Prostate gland (tissue), 2 donors: ENCODE results near the gene GEMIN7. TPM values are rescaled to one million over a fixed set of nuclear protein-coding genes. Genes with fewer than 3 reads are reported as not detected.

ENCODE experiments used
- DNase-seq: peaks from one replicate; pipeline ENCODE4 v3.0.0-alpha.2; 2019; ENCODE audit warnings: low spot score
- H3K27ac ChIP-seq, 2 donors: fragments of 200-600 bp; sonication (generic); 2 replicates each; pipeline ENCODE4 v1.5.1; 2017 to 2019
- H3K27me3 ChIP-seq: fragments of 200-600 bp; sonication (generic); replicated peaks from 2 replicates; pipeline ENCODE4 v1.5.1; 2019; ENCODE audit not compliant: insufficient read depth
- H3K36me3 ChIP-seq, 2 donors: fragments of 200-600 bp; sonication (generic); 1 replicate in 1 of 2; 2 replicates in 1 of 2; pipeline versions ENCODE4 v1.5.1 to v1.8.1; 2017 to 2019
- H3K4me1 ChIP-seq: fragments of 200-600 bp; sonication (generic); replicated peaks from 2 replicates; pipeline ENCODE4 v1.5.1; 2019
- H3K4me3 ChIP-seq, 2 donors: fragments of 200-600 bp; sonication (generic); 2 replicates each; pipeline ENCODE4 v1.5.1; 2017 to 2019
- H3K9me3 ChIP-seq: fragments of 200-600 bp; sonication (generic); 2 replicates; pipeline ENCODE4 v1.5.1; 2017
- POLR2A ChIP-seq: fragments of 450-650 bp; IDR thresholded peaks from one replicate; pipeline ENCODE4 v1.6.1; 2016; ENCODE audit warnings: antibody characterized with exemption, mild to moderate bottlenecking
- POLR2AphosphoS5 ChIP-seq: sonication (generic); formaldehyde crosslinking; IDR thresholded peaks from one replicate; pipeline ENCODE4 v1.6.1; 2017; ENCODE audit warnings: antibody characterized with exemption
- WGBS: methylation state at CpG from one replicate; pipeline ENCODE4 v1.1.5; 2018; 5-methylcytosine and 5-hydroxymethylcytosine counted together
- intact Hi-C: fragments of 100-400 bp; cut with DNase I; formaldehyde crosslinking; loops from one replicate; pipeline ENCODE4 v1.14.2; 2022
- total RNA-seq, 2 donors: library from RNA; depleted of rRNA; stranded (reverse); fragments of >200 nt; gene quantifications; one replicate each; pipeline ENCODE4 v1.1.0, GENCODE V29; 2016
- TF ChIP-seq, protein P1 (sequence below), 4 experiments: fragments of 200-600 bp in 2 of 4; fragments of 450-650 bp in 2 of 4; sonication (generic) in 2 of 4; IDR thresholded peaks; 1 replicate in 3 of 4; 2 replicates in 1 of 4; pipeline ENCODE4 v1.5.1; 2016 to 2019; ENCODE audit warnings: antibody characterized with exemption in 4 of 4, mild to moderate bottlenecking in 2 of 4, moderate library complexity in 2 of 4

GEMIN7 gene
- total RNA-seq, 2 donors from 2014 or later, result 13.9 to 41.0 TPM

DNA sequence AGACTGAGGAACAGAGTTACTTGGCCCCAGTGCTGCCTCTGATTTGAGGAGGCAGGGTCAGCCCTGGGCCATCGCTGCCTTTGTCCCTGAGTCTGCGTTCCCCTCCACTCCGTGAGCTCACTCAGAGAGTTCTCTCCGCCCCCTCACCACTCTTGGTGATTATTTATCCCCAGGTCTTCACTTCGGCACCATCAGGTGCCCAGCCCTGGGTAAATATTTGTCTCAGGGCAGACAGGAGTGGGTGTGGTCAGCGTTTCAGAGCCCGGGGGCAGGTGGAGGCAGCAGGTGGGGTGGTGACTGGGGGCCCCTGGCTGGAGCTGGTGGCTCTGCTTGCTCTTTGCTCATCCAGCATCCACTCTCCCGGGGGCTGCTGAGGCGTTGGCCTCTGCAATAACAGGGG is 34.6 kb downstream of the GEMIN7 start:
- Histone ChIP-seq H3K27ac (peak overlapping the region; percentile 20 to 45), H3K9me3 (no peaks in the 10 kb centered on the region), H3K27me3 (no peaks in the 10 kb centered on the region), H3K4me3 (no peak overlapping the region), H3K4me1 (no peaks in the 10 kb centered on the region), H3K36me3 (no peaks in the 10 kb centered on the region)
- peak; percentile 69 for TF ChIP-seq POLR2AphosphoS5
- TF ChIP-seq, protein P1, sequence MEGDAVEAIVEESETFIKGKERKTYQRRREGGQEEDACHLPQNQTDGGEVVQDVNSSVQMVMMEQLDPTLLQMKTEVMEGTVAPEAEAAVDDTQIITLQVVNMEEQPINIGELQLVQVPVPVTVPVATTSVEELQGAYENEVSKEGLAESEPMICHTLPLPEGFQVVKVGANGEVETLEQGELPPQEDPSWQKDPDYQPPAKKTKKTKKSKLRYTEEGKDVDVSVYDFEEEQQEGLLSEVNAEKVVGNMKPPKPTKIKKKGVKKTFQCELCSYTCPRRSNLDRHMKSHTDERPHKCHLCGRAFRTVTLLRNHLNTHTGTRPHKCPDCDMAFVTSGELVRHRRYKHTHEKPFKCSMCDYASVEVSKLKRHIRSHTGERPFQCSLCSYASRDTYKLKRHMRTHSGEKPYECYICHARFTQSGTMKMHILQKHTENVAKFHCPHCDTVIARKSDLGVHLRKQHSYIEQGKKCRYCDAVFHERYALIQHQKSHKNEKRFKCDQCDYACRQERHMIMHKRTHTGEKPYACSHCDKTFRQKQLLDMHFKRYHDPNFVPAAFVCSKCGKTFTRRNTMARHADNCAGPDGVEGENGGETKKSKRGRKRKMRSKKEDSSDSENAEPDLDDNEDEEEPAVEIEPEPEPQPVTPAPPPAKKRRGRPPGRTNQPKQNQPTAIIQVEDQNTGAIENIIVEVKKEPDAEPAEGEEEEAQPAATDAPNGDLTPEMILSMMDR (IDR thresholded peaks at IDR 0.05), result no peak
- no peak for TF ChIP-seq POLR2A
- peak; percentile 51 for DNase-seq
- WGBS, result 52% methylated on average over 9 of the region's 9 CpGs
- intact Hi-C loops, result no loop called here

DNA sequence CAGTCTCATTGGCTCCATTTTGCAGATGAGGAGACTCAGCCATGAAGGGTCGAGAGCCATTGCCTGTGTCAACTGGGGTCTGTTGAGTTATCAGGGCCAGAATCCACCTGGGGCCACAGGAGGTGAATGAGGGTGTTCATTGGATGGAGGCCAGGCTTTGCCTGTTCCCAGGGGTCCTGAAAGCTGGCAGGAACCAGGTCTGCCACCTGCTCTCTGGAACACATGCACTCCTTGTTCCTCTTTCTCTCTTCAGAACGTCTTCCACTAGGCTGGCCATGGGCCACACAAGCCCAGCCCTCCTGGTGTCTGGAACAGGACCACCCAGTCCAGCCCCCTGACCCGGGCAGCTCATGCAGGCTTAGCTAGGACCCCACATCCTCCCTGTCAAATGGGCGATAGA is 35.1 kb downstream of the GEMIN7 start:
- Histone ChIP-seq H3K27me3 (no peaks in the 10 kb centered on the region), H3K36me3 (no peaks in the 10 kb centered on the region), H3K4me1 (no peaks in the 10 kb centered on the region), H3K9me3 (no peaks in the 10 kb centered on the region), H3K4me3 (no peak overlapping the region), H3K27ac (peak overlapping the region; percentile 20 to 45)
- intact Hi-C loops, result no loop called here
- WGBS, result 75% methylated on average over 4 of the region's 4 CpGs
- no peak for TF ChIP-seq POLR2A
- TF ChIP-seq, protein P1 (IDR thresholded peaks at IDR 0.05), result no peak
- TF ChIP-seq POLR2AphosphoS5, result no peak
- DNase-seq, result no peak

DNA sequence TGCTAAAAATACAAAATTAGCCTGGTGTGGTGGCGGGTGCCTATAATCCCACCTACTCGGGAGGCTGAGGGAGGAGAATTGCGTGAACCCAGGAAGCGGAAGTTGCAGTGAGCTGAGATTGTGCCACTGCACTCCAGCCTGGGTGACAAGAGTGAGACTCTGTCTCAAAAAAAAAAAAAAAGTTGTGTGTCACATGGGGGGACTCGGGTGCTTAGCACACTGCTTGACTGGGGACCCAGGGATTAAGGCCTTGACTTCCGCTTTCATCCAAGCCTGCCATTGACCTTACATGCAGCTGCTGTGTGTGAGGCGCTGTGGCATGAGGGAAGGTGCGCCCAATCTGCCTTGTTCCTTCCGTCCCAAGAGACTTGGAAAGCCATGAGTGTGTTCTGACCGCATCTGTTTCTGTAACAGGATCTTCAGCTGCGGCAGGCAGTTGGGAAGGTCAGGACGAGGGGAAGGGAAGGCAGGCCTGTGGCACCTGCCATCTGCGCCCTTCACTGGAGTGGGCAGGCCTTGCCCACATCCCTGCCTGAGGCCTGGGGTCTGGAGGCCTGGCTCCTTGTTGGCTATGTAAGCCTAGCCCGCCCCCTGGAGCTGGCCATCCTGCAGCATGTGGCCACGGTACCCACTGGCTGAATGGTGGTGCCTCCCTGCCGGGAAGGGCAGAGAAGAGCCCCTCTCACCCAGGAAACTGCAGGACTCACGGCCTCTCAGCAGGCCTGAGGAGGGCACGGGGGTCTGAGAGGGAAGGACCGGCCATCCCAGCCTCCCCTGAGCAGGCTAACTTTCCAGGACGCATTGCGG is 37.0 kb downstream of the GEMIN7 start:
- no peak for DNase-seq
- Histone ChIP-seq H3K4me3 (no peak overlapping the region), H3K36me3 (no peaks in the 10 kb centered on the region), H3K9me3 (no peaks in the 10 kb centered on the region), H3K27me3 (no peaks in the 10 kb centered on the region), H3K27ac (no peak overlapping the region), H3K4me1 (no peaks in the 10 kb centered on the region)
- intact Hi-C loops, result no loop called here
- WGBS, result 94% methylated on average over 21 of the region's 21 CpGs
- TF ChIP-seq POLR2AphosphoS5 (no peak), POLR2A (no peak)
- TF ChIP-seq, protein P1 (IDR thresholded peaks at IDR 0.05), result no peak

DNA sequence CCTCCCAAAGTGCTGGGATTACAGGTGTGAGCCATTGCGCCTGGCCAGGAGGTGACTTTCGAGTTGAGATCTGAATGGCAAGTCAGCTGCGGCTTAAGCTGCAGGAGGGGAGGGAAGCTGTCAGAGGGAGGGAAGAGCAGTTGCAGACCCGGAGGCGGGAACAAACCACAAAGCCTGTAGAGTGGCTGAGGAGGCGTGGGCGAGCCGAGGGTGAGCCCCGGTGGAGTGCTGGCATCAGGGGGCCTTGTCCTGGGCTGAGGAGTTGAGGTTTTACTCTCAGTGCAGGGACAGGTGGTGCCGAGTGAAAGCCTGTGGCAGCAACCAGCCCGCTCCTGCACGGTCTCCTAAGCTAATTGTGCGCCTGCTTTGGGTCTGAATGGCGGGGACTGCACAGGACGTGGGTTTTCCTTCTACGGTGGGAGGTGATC is 38.1 kb downstream of the GEMIN7 start:
- no peak for TF ChIP-seq POLR2A
- TF ChIP-seq, protein P1 (IDR thresholded peaks at IDR 0.05), result no peak
- no peak for TF ChIP-seq POLR2AphosphoS5
- Histone ChIP-seq H3K36me3 (no peaks in the 10 kb centered on the region), H3K27me3 (no peaks in the 10 kb centered on the region), H3K4me1 (no peaks in the 10 kb centered on the region), H3K27ac (no peak overlapping the region), H3K4me3 (no peak overlapping the region), H3K9me3 (no peaks in the 10 kb centered on the region)
- 50% methylated on average over 16 of the region's 16 CpGs for WGBS
- intact Hi-C loops, result no loop called here
- DNase-seq, result no peak

DNA sequence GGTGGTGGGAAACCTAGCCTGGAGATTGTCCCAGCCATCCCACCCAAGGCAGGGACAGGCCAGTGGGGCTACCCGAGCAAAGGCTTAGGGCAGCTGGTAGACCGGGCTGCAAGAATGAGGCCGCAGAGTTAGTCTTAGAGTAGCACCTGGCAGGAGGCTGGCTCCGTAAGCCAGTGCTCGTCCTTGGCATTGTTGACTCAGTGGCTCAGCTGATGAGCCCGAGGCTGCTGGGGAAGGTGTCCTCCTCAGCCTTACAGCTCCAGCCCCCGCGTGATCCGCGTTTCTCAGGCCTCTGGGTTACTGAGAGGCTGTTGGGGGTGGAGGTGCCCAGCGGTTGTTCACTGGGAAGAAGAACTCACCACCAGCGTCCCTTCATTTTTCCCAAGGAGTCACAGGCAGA is 38.6 kb downstream of the GEMIN7 start:
- TF ChIP-seq, protein P1 (IDR thresholded peaks at IDR 0.05), result no peak
- TF ChIP-seq POLR2A, result no peak
- TF ChIP-seq POLR2AphosphoS5, result no peak
- WGBS, result 56% methylated on average over 12 of the region's 12 CpGs
- H3K4me1 ChIP-seq, result no peaks in the 10 kb centered on the region
- no peaks in the 10 kb centered on the region for H3K36me3 ChIP-seq
- intact Hi-C loops, result no loop called here
- no peaks in the 10 kb centered on the region for H3K9me3 ChIP-seq
- no peak for DNase-seq
- H3K27me3 ChIP-seq, result no peaks in the 10 kb centered on the region
- H3K27ac ChIP-seq, result no peak overlapping the region
- H3K4me3 ChIP-seq, result no peak overlapping the region
